ENCODE data around the gene ZFYVE26.

- TF ChIP-seq CTCF (tag by site-specific recombination; IDR thresholded peaks at IDR 0.05), result no peak
- TF ChIP-seq ZNF18 (tag by site-specific recombination; IDR thresholded peaks at IDR 0.05), result no peak
- TF ChIP-seq ZNF140 (tag by site-specific recombination; IDR thresholded peaks at IDR 0.05), result no peak
- TF ChIP-seq, protein P1, sequence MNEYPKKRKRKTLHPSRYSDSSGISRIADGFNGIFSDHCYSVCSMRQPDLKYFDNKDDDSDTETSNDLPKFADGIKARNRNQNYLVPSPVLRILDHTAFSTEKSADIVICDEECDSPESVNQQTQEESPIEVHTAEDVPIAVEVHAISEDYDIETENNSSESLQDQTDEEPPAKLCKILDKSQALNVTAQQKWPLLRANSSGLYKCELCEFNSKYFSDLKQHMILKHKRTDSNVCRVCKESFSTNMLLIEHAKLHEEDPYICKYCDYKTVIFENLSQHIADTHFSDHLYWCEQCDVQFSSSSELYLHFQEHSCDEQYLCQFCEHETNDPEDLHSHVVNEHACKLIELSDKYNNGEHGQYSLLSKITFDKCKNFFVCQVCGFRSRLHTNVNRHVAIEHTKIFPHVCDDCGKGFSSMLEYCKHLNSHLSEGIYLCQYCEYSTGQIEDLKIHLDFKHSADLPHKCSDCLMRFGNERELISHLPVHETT (tag by site-specific recombination; IDR thresholded peaks at IDR 0.05), result no peak
- no peak for TF ChIP-seq ZBTB1 (tag by site-specific recombination; IDR thresholded peaks at IDR 0.05)
- no peak for TF ChIP-seq ZNF449 (tag by site-specific recombination; IDR thresholded peaks at IDR 0.05)
- no peak for TF ChIP-seq ZNF510 (tag by site-specific recombination; IDR thresholded peaks at IDR 0.05; ENCODE audit: insufficient replicate concordance)
- no peak for TF ChIP-seq ZNF132 (tag by site-specific recombination; IDR thresholded peaks at IDR 0.05; ENCODE audit: borderline replicate concordance)
- TF ChIP-seq ZNF121 (tag by site-specific recombination; IDR thresholded peaks at IDR 0.05), result no peak
These were observed 69.5 kb downstream of the ZFYVE26 start for GRCh38 chr14:67746927-67747326.
